ENCODE results near the gene LRRC8E. TPM values are rescaled to one million over a fixed set of nuclear protein-coding genes. Genes with fewer than 3 reads are reported as not detected.
"Not testable (repeated sequence)": the region's sequence is repeated elsewhere in the genome, so short reads cannot be mapped to it uniquely, and the experiment has no call there.

Gene LRRC8E
- polyA plus RNA-seq, 1 donor, result 2.0 TPM

DNA sequence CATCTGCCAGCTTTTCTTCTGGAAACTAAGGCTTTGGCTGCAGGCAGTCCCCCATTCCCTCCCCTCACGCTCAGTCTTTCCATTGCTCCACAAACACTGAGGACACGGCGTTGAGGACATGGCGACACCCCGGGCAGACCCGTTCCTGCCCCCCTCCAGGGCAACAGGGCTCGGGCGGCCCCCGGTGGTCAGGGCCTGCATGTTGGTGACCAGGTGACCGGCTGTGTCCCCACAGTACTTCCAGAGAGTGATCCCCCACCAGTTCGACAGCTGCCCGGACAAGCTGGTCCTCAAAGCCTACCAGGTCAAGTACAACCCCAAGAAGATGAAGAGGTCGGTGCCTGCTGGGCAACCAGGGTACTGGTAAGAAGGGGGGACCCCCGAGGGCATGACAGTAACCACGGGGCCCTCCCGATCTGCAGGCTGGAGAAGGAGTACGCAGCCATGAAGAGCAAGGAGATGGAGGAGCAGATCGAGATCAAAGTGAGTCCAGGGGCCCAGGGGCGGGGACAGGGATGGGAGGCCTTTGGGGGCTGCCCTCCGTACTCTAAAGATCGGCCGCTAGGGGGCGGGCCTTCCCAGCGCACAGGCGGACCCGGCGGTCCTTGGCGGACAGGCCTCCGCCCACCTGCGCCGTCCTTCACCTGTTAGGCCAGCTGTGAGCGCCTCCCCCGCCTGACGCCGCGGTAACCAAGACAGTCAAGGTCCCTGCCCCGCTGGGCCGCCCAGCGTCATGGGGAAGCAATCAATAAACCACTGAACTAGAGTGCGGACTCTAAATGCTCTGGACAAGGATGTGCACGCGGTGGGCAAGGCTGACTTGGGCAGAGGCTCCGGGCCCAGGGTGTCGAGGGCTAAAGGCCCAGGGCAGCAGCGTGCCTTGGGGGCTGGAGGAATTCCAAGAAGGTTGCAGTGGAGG, 35.2 kb upstream of the LRRC8E start:
- DNase-seq, result peak; percentile 86

DNA sequence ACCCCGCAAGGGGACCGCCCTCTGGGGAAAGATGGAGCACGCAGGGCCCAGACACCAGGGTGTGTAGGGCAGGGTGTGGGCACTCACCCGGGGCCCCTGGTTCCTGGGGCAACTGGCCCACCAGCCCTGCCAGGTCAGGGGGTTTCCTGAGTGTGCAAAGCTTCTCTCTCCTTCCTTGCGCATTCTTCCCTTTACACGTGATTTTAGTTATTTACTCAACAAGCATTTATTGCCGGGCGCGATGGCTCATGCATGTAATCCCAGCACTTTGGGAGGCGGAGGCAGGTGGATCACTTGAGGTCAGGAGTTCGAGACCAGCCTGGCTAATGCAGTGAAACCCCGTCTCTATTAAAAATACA, 34.6 kb upstream of the LRRC8E start:
- no peak for DNase-seq

DNA sequence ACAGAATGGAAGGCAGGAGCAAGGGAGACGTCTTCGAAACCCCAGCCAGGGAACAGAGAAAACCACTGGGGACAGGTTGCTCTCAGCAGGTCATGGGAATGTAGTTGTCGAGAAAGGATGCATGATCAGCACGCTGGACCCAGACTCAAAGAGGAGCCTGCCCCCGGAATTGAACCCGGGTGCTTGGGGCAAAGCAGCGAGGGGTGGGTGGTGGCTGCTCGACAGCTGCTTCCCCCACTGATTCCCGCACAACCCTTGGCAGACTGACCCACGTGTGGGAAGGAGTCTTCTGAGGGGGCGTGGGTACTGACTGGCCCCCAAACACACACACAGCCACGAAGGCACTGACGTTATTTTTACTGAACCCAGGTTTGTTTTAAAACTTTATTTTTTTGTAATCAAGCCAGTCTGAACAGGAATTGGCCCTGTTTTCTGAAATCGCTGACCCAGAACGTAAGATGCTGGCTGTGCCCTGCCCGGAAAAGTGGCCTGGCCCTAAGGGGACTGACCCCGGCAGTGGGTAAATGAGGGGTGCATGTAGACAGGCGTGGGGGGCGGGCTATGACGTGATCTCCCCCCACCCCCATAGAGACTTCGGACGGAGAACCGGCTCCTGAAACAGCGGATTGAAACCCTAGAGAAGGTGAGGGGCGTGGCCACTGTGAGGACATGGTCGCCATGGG, 32.7 kb upstream of the LRRC8E start:
- no peak for DNase-seq

DNA sequence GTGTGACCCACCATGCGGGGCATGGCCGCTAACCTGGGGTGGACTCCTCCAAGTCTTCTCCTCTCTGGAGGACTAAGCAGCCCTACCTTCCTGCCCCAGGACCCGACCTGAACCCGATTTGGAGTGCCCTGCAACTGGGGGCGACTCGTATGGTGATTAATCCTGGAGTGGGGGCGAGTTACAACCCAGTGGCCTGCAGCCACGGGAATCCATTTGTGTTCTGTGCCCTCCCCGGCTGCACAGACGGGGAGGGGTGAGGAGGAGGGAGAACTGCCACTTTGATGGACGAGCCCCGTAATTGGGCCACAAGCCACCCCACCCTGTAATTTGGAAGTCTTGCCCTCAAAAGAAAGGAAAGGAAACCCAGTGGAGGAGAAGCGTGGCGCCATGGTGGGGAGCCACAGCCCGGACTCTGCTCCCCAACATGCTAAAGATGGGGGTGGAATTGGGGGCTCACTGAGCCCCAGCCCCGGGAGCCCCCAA, 32.2 kb upstream of the LRRC8E start:
- DNase-seq, result no peak

DNA sequence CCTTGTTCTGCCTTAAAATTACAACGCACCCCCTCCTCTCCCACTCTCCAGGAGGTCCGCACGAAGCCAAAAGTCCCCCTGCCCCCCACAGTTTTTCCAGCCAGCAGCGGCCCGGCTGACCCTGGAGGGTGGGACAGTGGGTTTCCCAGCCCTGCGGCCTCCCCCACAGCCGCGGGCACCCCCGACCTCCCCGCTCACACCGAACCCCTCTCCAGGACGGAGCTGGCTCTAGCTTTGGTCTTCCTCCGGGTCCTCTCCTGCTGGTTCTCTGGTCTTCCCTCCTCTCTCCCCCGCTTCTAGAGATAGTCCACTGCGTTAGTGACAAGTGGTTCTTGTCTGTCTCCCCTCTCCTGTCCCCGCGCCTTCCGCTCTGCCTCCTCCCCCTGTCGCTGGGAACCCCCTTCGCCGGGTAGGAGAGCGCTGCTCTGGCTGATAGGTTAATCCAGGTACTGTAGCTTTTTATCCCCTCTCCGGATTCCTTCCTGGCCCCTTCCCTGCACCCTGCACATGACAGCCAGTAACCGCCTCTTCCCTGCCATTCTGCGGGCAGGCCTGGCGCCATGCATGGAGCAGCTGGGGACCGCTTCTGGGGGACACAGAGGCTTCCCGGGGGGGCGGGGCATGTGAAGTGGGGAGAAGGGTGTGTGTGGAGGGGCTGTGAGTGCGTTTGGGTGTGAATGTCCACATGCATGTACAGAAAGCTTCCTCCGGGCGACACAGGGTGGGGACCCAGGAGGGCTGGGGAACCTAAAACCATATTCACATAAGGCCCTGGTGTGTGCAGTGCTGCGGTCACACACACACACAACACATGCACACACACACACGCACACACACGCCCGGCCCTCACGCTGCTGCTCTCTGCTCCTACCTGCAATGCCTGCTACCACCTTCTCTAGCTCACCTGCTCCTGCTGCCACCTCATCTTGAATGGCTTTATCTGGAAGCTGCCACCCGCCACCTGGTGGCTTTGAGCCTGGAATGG, 31.3 kb upstream of the LRRC8E start:
- DNase-seq, result no peak

DNA sequence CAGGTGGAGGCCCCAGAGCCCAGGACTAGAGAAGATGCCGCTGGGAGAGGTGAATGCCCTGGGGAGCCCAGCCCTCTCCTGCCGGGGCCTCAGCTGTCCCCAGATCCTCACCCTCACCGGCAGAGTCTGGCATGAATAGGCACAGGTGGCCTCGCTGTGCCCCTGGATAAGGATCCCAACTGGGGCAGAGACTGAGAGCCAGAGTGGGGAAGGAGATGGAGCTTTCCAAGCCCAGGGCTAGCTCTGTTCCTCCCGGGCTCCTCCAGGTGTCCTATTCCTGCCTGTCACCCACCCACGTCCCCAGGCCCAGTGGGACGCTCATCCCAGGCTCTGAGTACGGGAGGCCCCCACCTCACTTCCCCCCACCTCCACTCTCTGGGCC, 30.6 kb upstream of the LRRC8E start:
- no peak for DNase-seq

DNA sequence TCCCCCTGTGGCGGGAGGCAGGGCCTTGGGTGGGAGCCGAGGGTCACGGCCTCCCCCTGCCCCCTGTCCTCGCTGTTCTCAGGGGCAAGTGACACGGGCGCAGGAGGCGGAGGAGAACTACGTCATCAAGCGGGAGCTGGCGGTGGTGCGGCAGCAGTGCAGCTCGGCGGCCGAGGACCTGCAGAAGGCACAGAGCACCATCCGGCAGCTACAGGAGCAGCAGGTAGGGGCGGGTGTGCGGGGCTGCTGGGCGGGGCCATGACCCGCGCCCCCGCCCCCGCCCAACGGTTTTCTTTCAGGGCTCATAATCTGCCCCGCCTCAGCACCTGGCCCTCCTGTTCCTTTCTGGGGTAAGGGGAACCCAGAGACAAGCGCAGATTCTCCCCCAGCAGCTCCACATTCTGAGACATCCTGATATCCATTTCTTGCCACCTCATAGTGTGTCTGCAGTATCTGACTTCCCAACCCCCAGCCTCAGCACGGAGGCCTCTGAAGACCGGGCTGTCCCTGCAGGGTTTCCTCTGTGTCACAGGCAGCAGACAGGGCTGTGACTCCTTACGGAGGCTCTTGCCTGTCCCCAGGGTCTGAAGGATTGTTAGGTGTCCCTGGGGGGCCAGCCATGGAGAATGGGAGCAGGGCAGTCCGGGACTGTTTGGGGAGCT, 30.1 kb upstream of the LRRC8E start:
- no peak for DNase-seq

DNA sequence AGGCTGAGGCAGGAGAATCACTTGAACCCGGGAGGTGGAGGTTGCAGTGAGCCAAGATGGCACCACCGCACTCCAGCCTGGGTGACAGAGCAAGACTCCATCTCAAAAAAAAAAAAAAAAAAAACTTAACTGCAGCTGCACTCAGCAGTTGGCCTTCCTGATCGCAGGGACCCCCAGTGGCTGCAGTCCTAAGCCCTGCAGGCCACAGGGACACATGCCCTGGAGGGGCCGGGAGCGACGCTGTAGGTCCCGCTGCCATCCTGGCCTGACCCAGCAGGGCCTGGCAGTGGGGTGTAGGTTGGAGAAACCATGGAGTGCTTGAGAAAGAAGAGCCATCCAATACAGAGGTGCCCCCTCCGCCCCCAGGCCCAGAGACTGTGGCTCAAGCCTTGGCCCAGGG, 29.2 kb upstream of the LRRC8E start:
- not testable (repeated sequence) for DNase-seq

DNA sequence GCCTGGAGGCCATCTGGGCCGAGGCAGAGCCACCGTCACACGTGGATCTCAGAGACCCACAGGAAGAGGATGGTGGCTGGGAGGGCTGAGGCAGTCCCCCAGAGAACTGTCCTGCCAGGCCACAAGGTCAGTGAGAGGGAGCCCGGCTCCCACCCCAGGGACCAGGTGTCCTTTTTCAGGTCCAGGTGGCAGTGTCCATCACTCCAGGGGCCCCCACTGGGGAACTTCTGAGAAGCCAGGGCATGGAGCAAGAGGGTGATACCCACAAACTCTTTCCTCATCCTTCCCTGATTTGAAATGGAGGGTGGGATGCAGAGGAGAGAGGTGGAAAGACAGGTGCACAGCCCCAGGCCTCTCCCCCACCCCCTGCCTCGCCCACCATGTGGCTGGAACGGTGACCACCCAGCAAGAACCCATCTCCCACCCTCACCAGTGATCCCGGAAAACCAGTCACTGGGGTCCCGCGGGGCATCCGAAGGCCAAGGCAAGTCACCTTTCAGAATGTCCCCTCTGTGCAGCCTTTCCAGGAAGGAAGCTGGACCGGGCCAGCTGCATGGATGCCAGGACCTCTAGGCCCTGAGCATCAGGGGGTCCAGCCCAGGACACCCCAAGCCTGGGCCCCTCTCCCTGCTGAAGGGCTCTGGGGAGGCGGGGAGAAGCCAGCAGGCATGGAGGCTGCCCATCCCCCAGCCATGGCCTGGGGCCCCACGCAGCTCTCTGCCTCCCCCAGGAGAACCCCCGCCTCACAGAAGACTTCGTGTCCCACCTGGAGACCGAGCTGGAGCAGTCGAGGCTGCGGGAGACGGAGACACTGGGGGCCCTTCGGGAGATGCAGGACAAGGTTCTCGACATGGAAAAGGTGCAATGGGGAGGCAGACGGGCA, 28.2 kb upstream of the LRRC8E start:
- no peak for DNase-seq

DNA sequence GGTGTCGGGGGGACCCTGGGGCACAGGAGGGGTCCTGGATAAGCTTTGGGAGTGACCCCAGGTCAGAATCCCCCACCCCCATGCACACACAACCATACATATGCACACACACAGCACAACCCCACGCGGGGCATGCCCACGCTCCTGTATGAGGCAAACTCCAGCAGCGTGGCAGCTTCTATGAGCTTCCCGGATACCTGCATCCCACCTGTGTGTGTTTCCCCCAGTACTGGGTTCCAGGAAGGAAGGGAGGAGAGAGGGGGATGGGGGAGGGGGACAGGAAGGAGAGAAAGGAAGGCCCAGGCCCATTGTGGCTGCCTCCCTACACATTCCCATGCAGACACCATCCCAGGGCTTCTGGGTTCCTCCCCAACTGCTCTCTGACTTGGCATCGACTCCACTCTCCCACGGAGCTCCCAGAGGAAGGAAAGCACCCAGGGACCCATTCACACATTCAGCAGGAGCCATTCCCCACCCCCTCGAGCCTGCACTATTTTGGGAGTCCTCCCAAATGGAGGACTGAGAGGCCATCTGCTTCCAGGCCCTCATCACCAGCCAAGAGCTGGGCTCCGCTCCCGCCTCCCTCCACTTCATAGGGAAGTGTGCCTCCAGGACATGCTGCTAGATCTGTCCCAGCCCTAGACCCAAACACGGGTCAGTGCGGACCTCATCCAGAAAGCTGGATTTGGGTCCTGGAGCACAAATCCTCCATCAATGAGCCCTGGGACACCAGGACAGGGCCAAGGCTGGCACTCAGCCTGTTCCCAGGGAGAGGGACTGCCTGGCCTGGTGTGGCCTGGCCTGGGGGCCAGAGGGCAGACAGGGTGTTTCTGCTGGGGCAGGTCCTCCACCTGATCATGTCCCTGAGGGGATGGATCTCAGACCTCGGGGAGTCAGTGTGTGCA, 27.3 kb upstream of the LRRC8E start:
- no peak for DNase-seq

DNA sequence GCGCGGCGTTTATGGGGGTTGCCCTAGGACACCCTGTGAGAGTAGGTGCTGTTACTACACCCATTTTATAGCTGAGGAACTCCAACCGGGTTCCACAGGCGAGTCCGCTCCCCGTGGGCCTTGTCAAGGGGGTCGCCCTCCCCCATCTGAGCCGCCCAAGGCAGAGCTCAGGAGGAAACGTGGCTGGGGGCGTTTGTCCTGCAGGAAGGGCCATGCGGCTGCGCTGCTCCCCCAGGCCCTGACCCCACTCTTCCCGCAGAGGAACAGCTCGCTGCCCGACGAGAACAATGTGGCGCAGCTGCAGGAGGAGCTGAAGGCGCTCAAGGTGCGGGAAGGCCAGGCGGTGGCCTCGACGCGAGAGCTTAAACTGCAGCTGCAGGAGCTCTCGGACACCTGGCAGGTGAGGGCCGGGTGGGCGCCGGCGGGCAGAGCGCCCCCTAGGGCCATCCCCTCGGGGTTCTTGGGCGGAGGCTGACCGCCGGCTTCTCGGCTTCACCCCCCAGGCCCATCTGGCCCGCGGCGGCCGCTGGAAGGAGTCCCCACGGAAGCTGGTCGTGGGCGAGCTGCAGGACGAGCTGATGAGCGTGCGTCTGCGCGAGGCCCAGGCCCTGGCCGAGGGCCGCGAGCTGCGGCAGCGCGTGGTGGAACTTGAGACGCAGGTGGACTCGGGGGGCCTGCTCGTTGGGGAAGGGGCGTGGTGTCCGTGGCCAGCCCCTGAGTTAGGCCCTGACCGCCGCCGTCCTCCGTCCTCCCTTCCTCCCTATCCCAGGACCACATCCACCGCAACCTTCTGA, 26.5 kb upstream of the LRRC8E start:
- no peak for DNase-seq

DNA sequence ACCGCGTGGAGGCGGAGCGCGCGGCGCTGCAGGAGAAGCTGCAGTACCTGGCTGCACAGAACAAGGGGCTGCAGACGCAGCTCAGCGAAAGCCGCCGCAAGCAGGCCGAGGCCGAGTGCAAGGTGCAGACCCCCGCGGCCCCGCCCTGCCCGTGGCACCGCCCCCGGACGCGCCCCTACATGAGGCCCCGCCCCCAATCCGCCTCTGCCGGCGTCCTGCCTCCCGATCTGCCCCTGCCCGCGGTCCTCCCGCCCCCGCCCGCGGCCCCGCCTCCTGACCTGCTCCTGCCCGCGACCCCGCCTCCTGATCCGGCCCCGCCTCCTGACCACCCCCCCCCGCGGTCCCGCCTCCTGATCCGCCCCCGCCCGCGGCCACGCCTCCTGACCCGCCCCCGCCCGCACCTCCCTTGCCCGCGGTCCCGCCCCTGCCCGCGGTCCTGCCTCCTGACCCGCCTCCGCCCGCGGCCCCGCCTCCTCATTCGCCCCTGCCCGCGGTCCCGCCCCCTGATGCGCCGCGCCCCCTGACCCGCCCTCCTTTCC, 25.8 kb upstream of the LRRC8E start:
- DNase-seq, result no peak

DNA sequence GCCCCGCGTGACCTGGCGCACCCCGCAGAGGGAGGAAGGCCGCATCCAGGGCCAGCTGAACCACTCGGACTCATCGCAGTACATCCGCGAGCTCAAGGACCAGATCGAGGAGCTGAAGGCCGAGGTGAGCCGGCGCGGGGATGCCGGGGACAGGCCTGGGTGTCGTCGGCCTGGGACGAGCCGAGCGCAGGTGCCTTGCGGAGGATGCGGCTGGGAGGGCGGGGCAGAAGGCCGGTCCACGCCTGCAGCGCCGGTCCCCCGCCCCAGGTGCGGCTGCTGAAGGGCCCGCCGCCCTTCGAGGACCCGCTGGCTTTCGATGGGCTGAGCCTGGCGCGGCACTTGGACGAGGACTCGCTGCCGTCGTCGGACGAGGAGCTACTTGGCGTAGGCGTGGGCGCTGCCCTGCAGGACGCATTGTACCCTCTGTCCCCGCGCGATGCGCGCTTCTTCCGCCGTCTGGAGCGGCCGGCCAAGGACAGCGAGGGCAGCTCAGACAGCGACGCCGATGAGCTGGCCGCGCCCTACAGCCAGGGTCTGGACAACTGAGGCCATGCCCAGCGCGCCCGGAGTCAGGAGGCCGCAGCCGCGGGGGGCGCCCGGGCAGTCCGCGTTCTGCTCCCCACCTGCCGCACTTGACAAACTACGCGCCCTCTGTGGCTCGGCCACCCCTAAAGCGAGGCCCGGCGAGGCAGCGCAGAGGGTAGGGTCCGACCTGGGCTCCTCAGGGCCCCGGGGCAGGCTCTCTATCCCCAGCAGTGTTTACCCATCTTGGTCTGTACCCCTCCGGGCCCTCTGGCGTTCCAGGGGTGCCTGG, 24.9 kb upstream of the LRRC8E start:
- DNase-seq, result no peak

DNA sequence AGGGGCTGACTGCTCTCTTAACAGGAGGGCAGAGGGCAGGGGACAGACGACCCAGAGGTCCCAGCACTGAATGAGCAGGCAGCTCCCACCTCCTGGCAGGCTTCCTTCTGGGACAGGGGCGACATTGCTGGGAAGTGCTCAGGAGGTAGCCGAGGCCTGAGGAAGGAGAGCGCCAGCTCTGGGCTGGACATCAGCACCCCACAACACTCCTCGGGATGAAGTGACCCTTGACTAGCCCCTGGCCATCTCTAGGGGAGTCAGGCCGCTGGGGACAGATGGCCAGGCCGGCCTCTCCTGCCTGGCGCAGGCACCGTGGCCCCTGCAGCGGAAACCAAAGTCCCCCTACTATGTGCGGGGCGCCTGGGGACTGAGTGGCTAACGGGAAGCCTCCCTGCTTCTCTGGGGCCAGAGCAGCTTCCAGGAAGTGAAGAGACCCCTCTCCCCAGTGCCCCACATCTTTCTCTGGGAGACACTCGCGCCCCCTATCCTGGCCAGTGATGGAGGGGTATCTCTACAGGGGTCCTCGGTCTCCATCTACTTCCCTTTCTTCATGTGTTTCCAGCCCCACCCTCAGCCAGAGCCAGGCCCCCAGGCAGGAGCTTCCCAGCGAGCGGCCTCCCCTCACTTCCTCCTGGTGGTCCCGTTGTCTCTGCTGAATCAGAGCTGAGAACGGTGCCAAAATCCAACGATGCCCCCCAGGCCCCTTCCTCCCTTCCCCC, 24.2 kb upstream of the LRRC8E start:
- DNase-seq, result no peak

DNA sequence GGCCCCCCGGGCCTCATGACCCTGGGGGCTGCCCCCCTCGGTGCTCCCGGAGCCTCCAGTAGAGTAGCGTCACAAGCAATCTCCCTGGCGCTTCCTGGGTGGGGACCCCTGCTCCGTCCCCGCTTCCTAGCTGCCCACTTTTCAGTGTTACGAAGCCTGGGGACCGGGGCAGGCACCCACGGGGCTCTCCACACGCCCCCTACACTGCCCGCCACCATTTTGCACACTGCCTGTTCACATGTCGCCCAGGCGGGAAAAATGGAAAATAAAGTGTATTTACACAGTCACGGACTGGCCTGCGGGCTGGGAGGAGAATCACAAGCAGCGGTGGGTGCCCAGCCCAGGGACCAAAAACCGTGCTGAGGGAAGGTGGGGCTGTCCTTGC, 23.6 kb upstream of the LRRC8E start:
- DNase-seq, result no peak

DNA sequence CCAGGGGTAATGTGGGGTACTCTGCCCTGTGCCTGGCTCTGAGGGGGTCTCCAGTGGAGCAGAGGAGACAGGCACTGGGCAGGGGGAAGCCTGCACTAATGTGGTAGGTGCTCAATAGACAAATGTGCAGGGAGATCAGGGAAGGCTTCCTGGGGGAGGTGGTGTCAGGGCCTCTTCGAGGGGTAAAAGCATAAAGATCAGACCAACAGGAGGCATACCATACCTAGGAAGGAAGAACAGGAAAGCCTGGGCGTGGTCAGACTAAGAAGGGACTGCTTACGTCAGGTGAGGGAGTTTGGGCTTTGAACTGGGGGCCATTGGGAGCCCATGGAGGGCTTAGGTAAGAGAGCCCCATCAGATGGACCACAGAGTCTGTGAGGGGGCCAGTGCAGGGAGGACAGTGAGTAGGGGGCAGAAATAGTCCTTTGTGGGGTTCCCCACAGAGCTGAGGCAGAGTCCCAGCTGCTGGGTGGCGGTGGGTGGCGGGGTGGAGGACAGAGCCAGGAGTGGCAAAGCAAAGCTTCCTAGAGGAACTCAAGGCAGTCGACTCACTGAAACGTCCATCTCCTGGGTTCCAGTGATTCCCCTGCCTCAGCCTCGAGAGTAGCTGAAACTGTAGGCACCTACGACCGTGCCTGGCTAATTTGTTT, 22.9 kb upstream of the LRRC8E start:
- DNase-seq, result no peak

Data from left kidney (tissue), 2 donors.